Stromal cell of bone marrow (primary cell): ENCODE measurements around the gene TMEM213.

Experiments used
- DNase-seq: peaks from one replicate; pipeline ENCODE4 v3.0.0-alpha.2; 2012; ENCODE audit warnings: low read depth

Gene TMEM213

GRCh38 chr7:138842111-138842510 is 44.3 kb downstream of the TMEM213 start:
- peak; percentile 11 for DNase-seq

- DNase-seq, result no peak
These were observed 46.1 kb downstream of the TMEM213 start for GRCh38 chr7:138843632-138844580.

DNA sequence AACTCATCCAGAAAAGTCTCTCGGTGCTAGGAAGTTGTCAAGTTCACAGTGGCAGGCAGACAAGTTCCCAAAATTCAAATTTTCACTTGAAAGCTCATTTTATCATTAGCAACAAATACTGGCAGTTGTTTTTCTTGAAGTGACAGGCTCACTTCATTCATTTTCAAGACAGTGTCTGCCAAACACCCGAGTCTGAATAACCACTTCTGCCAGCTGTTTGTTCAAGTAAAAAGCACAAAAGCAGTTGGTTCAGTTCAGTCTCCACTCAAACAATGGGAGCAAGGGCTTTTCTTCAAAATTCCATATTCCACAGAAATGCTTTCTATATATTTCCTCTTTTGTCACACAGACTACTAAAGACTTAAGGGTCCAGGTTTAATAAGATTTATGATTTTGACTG is 47.9 kb downstream of the TMEM213 start:
- DNase-seq, result no peak

GRCh38 chr7:138848056-138848980 is 50.5 kb downstream of the TMEM213 start:
- peak; percentile 23 for DNase-seq

- no peak for DNase-seq
These were observed 51.9 kb downstream of the TMEM213 start for GRCh38 chr7:138849701-138850100.

DNA sequence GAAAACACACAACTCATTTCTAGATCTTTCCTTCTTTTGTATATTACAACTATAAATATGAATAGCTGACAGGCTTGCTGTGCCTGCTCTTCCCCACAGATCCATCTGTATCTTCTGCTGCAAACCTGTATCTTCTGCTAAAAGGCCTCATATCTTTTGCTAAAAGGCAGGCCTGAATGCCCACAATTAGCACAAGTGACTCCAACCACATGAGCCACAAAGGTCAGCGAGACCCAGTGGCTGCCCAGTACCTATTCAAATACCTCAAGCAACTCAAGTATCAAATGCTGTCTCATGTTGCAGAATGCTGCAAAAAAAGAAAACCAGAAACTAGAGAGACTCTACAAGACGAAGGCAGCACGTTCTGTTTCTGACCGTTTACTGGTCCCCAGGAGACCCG is 54.7 kb downstream of the TMEM213 start:
- DNase-seq, result no peak

- no peak for DNase-seq
These were observed 55.7 kb downstream of the TMEM213 start for GRCh38 chr7:138853448-138853847.

DNA sequence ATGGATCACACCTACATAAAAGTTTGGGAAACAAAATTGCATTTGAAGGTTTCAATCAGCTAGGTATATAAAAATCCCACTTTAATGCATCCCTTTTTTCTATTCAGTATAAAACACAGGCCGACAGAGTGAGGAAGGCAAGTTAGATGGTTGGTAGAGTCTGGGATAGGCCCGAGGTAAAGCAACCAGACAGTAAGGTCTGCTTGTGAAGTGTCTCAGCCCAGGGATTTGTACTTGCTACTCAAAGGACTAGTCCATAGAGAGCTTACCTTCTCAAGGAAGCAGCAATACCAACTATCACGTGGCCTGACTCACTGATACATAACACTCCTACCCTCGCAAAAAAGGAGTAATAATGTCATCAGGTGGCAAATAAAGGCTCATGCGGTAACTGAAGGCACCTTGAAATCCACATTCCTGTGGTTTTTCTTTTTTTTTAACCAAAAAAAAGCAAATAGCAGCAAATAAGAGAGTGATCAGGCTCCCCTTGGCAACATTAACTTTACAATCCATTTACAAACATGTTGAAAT is 56.4 kb downstream of the TMEM213 start:
- no peak for DNase-seq

GRCh38 chr7:138857728-138858127 is 59.9 kb downstream of the TMEM213 start:
- DNase-seq, result no peak

DNA sequence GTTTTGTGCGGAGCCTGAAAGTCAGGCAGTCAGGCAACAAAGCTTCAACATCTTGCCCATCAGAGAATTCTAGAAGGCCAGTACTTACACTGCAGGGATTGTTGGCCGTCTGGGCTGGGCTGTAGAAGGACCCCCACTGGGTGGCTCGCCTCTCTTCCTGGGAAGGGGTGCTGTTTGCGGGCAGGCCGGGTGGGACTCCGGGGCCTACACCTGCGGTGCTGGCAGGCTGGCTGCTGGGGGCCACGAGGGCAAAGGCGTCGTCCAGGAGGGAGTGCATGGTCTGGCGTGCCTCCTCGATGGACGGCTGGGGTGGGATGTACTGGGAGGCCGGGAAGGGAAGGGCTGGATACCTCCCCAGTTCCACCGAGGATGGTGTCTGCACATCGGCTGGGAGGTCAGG is 63.3 kb downstream of the TMEM213 start:
- no peak for DNase-seq

DNA sequence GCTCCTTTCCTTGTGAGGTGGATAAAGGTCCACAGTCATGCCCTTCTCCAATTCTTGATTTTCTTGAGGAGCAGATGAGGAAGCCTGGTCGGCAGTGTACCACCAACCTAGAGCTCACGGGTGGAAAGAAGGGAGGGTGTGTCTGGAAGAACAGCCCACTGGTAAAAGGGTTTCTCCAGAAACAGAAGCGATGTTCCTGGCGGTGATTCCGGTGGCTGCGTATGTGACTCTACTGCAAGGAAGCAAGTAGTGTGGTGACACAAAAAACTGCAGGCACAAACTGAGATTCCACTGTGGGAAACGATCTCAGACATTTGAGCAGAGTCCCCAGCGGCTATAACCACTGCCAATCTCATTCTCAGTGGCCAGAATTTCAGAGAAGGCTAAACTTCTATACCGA is 66.1 kb downstream of the TMEM213 start:
- no peak for DNase-seq

DNA sequence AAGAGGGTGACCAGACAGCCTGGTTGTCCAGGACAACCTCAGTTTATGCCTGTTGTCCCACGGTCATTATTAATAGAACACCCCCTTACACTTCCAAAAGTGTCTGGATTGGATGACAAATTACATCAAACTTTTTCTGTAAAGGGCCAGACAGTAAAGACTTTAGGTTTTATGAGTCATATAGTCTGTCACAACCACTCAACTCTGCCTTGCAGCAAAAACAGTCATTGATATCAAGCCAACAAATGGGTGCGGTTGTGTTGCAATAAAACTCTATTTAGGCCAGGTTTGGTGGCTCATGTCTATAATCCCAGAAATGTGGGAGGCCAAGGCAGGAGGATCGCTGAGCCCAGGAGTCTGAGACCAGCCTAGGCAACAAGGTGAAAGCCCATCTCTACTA is 66.9 kb downstream of the TMEM213 start:
- peak; percentile 54 for DNase-seq

DNA sequence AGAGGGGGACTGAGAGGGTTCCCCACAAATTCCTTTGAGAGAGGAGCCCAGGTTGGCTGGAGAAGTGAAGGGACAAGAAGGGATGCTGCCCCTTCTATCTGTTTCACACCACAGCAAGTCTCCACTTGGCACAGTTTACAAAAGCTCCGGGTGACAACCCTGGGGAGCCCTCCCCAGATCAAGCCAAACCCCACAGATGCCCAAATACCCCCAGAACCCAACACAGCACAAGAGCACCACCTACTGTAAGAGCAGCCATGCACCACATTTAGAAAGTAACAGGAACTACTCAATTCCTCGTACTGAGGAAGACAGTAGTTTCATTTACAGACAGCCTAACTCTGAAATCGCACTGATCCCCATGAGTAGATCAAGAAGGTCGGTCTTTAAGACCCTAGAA is 68.0 kb downstream of the TMEM213 start:
- no peak for DNase-seq

- no peak for DNase-seq
These were observed 68.6 kb downstream of the TMEM213 start for GRCh38 chr7:138866353-138866752.

DNA sequence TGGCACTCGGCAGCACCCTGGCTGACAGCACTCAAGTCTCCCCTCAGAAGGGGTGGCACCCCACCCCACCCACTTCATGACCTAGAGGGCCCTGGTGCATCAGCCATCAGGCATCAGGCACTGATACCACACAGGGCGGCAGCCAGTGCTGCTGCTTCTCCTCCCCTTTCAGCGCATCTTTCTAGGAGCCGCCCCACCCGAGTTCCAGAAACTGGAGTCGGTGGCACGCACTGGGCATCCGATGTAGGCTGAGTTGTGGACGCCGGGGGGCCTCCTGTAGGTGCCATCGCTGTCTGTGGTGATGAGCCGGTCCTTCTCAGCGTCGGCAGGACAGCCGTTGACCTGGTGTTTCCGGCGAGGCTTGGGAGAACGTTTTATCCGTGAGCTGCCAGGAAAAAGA is 70.0 kb downstream of the TMEM213 start:
- no peak for DNase-seq

GRCh38 chr7:138868711-138869110 is 70.9 kb downstream of the TMEM213 start:
- DNase-seq, result no peak

DNA sequence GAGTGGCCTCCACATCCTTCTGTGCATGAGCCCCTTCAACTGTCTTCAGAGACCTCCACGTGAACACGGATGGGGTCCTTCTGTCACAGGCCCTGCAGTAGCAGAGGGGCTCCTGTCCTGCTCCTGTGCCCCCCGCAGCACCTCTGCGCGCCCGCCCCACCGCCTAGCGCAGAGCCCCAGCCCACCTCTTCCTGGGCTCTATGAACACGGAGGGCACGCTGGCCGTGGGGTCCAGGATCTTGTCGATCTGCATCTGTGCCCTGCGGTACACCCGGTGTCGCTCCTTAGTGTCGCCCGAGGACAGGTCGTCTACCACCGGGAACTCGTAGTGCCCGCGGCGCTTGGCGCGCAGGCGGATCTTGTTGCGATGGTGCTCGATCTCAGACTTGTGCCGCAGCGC is 71.6 kb downstream of the TMEM213 start:
- no peak for DNase-seq

DNA sequence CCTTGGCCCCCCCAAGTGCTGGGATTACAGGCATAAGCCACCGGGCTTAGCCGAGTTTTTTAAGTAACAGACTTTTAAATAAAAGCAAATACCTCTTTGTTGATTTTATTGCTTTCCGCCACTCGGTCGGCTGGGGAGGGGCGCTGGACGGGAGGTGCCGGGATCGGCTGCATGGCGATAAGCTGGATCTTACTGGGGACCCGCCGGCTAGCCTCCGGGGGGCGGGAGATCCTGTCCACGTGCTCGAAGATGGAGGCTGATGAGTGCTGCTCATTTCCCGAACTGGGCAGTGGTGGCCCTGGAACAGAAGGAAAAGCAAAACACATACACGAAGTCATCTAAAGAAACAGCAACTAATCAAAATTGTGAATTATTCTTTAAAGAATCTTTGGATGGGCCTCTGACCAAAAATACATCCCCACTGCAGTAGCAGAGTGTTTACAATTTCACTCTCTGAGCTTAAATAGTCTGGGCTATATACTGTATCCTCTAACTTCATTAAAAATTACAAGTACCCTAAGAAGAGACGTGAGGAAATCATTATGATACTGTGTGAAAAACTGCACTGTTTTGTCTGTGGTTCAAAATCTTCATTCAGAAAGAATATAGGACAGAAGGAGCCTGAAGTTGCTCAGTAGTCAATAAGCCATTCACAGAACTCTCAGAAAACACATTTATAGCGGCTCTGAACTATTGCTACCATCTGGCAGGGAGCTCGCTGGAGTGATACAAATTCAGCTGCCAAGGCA is 73.4 kb downstream of the TMEM213 start:
- DNase-seq, result no peak

GRCh38 chr7:138871814-138872090 is 74.0 kb downstream of the TMEM213 start:
- no peak for DNase-seq

- no peak for DNase-seq
These were observed 74.8 kb downstream of the TMEM213 start for GRCh38 chr7:138872576-138872975.

GRCh38 chr7:138873220-138873892 is 75.6 kb downstream of the TMEM213 start:
- DNase-seq, result no peak

- DNase-seq, result no peak
These were observed 78.0 kb downstream of the TMEM213 start for GRCh38 chr7:138875794-138876193.
